Skeletal muscle satellite cell (primary cell): ENCODE measurements around the gene GYS1.
A peak's percentile ranks its signal among the peaks of the same experiment; 100 is the strongest.
"Not testable (repeated sequence)": the region's sequence is repeated elsewhere in the genome, so short reads cannot be mapped to it uniquely, and the experiment has no call there.

Experiments used
- H3K27me3 ChIP-seq: 2 replicates; pipeline ENCODE4 v1.7.0; 2013; ENCODE audit warnings: low read length; ENCODE audit not compliant: control insufficient read depth, insufficient read depth
- H3K36me3 ChIP-seq: 2 replicates; pipeline ENCODE4 v1.7.0; 2013; ENCODE audit warnings: mild to moderate bottlenecking, control low read depth, low read length; ENCODE audit not compliant: insufficient read depth
- H3K4me1 ChIP-seq: 2 replicates; pipeline ENCODE4 v1.7.0; 2013; ENCODE audit warnings: low read length; ENCODE audit not compliant: control insufficient read depth, insufficient read depth
- H3K4me2 ChIP-seq: 2 replicates; pipeline ENCODE4 v1.7.0; 2013; ENCODE audit warnings: mild to moderate bottlenecking, low read length
- H3K4me3 ChIP-seq: 2 replicates; pipeline ENCODE4 v1.7.0; 2013; ENCODE audit warnings: low read length
- H3K9ac ChIP-seq: 2 replicates; pipeline ENCODE4 v1.7.0; 2013; ENCODE audit warnings: mild to moderate bottlenecking, low read depth, low read length, moderate library complexity
- H3K9me3 ChIP-seq: replicated peaks from 2 replicates; pipeline ENCODE4 v1.7.0; 2013; ENCODE audit warnings: mild to moderate bottlenecking, control low read depth, low read length

The GYS1 gene

DNA sequence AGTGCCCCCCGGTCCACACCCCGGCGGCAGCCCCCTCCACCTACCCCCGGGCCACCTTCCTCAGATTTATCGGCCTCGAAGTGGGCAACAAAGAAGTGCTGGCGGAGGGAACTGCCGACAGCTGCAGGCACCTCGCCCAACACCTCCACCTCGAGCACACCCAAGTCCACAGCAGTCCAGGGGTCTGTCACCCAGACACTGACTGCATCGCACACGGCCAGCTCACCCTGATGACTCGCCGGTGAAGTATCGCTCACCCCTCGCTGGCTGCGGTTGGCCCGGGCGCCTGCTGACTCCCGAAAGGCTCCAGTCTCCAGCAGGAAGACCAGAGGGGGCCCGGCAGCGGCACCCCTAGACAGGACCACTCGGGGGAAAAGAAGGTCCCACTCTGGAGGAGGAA, 32.5 kb upstream of the GYS1 start:
- not testable (repeated sequence) for H3K36me3 ChIP-seq, H3K4me3 ChIP-seq, H3K4me2 ChIP-seq, H3K9me3 ChIP-seq, H3K27me3 ChIP-seq, H3K9ac ChIP-seq
- H3K4me1 ChIP-seq: peaks cover 11% of the 10 kb centered on the region

DNA sequence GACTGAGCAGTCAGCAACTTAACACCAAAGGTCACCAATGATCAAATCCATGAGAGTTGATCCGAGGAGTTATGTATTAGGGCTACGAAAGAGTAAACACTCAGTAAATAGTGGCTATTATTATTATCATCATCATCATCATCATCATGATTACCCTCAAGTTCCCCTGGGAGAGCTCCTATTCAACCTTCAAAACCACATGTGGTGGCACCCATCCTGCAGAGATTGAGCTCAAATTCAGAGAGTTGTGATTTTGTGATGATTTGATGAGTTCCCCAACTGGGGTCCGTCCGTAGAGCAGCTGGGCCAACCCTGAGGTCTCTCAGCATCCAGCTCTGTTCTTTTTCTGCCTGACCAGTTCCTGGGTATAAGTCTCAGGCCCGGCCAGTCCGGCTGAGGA, 32.0 kb upstream of the GYS1 start:
- not testable (repeated sequence) for H3K9ac ChIP-seq, H3K36me3 ChIP-seq, H3K4me3 ChIP-seq, H3K9me3 ChIP-seq, H3K4me2 ChIP-seq, H3K27me3 ChIP-seq
- H3K4me1 ChIP-seq: peaks cover 11% of the 10 kb centered on the region

DNA sequence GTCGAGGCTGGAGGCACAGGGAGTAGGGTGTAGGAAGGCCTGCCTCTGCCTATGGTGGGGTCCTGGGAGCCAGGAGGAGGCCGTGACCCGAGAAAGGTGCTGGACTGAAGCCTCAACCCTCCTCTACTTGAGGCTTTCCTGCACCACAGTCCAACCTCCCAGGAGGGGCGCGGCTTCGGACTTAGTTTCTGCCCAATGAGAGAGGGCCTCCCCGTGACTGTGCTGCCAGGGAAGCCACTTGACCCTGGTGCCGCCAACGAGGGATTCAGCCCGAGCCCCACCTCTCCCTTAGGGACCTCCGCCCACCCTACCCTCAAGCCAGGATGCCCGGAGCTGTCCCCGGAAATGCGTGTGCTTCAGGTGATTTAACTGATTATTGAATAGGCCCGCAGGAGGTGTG, 31.1 kb upstream of the GYS1 start, which contains the start of gene CGB3:
CGB3 (minus strand) TSS at position 101 of the 400 bp plus-strand sequence. CDS start 362 bp downstream, outside the sequence.
- not testable (repeated sequence) for H3K9ac ChIP-seq, H3K4me2 ChIP-seq, H3K4me3 ChIP-seq, H3K4me1 ChIP-seq, H3K9me3 ChIP-seq, H3K27me3 ChIP-seq, H3K36me3 ChIP-seq

DNA sequence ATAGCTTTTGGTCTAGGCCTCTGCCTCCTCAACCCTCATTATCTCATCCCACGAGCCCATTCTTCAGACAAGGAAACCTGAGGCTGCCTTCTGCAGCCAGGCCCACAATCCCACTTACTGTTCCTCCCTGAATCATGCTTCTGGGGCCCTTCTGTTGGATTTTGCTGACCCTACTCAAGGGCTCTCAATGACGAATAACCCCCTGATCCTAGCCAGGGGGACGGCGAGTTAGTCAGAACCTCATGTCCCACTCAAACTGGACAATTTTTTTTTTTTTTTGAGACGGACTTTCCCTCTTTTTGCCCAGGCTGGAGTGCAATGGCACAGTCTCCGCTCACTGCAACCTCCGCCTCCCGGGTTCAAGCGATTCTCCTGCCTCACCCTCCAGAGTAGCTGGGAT, 29.0 kb upstream of the GYS1 start:
- H3K27me3 ChIP-seq: no peaks in the 10 kb centered on the region
- H3K9me3 ChIP-seq: no peaks in the 10 kb centered on the region
- no peak overlapping the region for H3K4me2 ChIP-seq
- H3K4me1 ChIP-seq: peaks cover 24% of the 10 kb centered on the region
- no peaks in the 10 kb centered on the region for H3K36me3 ChIP-seq
- no peak overlapping the region for H3K9ac ChIP-seq
- H3K4me3 ChIP-seq: no peak overlapping the region

DNA sequence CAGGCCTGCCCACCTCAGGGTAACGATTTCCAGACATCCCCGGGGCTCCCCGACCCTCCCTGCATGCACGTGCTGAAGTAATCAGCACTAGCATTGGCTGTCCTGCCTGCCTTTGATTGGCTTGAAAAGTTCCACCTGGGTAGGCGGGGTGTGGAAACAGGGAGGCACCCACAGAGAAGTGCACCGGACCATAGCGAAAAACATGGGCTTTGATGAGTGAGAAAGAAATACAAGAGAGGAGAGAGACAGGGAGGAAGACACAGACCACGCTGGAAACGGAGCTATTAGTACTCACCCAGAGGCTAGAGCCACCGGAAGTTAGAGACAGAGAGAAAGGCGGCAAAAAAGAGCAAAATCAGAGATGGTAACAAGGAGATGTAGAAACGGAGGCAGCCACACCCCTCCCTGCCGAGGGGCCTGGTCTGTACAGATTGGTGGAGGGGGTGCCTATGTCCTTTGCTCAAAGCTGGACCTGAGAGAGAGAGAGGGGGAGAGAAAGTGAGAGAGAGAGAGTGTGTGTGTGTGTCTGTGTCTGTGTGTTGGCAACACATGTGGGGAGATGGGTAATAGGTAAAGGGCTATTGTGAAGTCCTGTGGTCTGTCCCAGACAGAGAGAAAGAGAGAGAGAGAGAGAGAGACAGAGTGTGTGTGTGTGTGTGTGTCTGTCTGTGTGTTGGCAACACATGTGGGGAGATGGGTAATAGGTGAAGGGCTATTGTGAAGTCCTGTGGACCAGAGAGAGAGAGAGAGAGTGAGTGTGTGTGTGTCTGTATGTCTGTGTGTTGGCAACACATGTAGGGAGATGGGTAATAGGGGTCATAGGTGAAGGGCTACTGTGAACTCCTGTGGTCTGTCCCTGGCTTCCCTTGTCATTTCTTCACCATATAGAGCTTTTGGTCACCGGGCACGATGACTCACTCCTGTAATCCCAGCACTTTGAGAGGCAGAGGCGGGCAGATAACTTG, 28.1 kb upstream of the GYS1 start:
- Histone ChIP-seq H3K4me3 (no peak overlapping the region), H3K36me3 (no peaks in the 10 kb centered on the region)

DNA sequence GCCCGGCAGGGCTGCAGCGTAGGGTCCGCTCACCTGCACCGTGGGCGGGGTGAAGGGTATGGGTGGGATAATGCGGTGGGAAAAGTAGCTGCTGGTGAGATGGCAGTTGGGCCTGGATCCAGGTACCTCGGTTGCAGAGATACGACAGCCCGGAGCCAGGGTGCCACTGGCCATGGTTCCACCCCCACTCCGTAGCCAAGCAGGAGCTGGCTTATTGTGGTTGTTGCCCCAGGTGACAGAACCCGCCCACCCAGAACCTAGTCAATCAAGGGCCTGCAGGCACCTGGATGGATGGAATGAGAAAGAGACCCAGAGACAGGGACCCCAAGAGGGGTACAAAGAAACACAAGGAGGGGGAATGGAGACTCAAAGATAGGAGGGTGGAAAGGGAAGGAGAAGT, 27.2 kb upstream of the GYS1 start:
- peaks cover 7% of the 10 kb centered on the region for H3K36me3 ChIP-seq
- no peak overlapping the region for H3K4me2 ChIP-seq
- peaks cover 21% of the 10 kb centered on the region for H3K4me1 ChIP-seq
- H3K27me3 ChIP-seq: no peaks in the 10 kb centered on the region
- no peak overlapping the region for H3K9ac ChIP-seq
- no peak overlapping the region for H3K4me3 ChIP-seq
- H3K9me3 ChIP-seq: no peaks in the 10 kb centered on the region

More for the DNA sequence above, 28.1 kb upstream of the GYS1 start:
- no peak overlapping the region for H3K9ac ChIP-seq
- no peaks in the 10 kb centered on the region for H3K27me3 ChIP-seq
- no peaks in the 10 kb centered on the region for H3K9me3 ChIP-seq
- H3K4me1 ChIP-seq: peaks cover 24% of the 10 kb centered on the region
- H3K4me2 ChIP-seq: no peak overlapping the region

DNA sequence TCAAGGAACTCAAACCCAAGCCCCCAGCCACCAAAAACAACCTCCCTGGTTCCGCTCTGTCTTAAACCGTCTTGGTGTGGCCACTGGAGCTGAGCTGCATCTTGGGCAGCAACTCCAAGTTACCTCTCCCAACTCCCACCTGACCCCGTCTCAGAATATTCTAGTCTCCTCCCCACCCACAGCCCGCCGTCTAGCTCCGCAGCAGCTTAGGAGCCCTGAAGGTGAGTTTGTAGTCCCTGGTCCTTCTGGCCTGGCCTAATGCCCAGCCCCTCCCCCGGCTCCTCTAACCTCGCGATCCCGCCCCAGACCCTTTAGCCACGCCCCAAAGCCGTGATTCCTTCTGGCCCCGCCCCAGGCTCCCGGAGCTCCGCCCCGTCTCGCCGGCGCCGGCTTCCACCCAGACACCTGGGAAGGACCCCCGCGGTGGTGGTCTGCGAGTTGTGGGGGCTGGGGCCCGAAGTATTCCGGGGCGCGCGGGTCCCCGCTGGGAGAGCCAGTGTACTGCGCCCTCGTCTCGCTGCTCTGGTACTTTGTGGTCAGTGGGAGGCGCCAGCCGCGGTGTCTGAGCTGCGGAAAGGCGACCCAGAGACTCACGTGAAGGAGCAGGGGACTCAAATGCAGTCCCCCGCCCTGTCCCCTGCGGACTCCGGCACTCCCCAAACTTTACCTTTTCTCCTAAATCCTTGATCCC, 26.3 kb upstream of the GYS1 start:
- Histone ChIP-seq H3K4me2 (peak overlapping the region; percentile 93), H3K4me3 (peak overlapping the region; percentile 68), H3K4me1 (peaks cover 21% of the 10 kb centered on the region), H3K9ac (peak overlapping the region; percentile 59), H3K9me3 (no peaks in the 10 kb centered on the region), H3K36me3 (peaks cover 16% of the 10 kb centered on the region), H3K27me3 (no peaks in the 10 kb centered on the region)

DNA sequence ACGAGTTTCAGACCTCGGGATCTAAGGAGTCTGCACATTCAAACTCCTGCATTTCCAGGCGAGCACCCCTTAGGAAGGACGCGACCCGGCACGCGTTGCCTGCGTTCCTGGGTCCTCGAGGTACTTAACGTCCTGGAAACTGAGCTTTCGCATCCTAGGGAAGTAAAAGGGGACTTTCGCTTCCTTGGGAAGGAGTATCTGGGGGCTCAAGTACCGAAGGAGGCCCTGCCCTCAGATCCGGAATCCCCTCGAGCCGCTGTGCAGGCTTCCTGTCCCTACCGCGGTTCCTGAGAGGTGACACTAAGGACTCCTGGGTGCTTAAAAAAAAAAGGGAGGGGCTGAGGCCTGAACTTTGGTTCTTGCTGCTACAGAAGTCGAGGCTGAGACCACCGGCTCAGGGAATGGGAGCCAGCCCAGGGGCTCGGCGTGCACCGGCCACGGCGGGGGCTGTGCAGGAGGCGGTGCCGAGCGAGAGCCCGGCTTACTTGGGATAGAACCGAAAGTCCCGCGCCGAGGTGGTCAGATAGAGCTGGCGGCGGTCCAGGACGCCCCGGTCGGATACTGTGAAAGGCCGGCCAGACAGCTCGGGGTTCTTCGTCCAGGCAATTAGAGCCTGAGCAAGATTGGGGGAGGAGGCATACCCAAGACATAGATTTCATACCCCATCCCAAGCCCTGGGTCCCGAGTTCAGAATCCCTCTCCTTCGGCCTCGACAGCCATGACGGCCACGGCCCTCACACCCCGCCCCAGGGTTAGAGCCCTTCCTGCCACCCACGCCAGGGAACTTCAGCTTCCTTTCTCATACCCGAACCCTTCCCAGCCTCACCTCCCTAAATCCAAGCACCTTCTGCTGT, 25.5 kb upstream of the GYS1 start:
- Histone ChIP-seq H3K9ac (peak overlapping the region; percentile 59), H3K4me1 (peaks cover 21% of the 10 kb centered on the region), H3K36me3 (peaks cover 23% of the 10 kb centered on the region), H3K4me2 (peak overlapping the region; percentile 93), H3K4me3 (peak overlapping the region; percentile 68)
- not testable (repeated sequence) for H3K9me3 ChIP-seq, H3K27me3 ChIP-seq

DNA sequence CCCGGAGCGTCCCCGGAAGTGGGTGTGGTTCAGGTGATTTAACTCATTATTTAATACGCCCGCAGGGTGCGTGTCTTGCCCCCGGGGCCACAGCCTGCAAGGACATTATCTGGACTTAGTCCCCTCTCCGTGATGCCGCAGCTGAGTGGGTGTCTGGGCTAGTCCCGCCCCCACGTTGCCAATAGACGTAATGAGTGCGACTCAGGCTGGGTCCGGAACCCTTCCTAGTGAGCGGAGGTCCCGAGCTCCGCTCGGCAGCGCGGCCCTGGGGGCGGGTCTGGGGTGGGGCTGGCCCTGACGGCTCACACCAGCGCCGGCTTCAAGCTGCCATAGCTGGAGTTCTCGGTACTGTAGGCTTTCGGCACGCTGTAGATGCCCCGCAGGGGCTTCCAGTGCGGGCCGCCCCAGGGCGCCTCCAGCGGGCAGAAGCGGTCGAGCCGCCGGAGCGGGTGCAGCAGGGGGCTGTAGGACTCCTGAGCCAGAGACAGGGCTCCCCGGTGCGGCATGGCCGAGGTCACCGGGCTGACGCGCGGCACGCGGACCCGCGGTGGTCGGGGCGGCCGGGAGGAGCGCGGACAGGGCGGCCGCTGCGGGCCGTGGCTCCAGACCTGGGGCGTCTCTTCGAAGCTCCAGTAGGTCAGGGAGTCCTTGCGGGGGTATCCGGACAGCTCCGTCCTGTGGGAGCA, 24.7 kb upstream of the GYS1 start:
- peak overlapping the region; percentile 68 for H3K4me3 ChIP-seq
- H3K9ac ChIP-seq: peak overlapping the region; percentile 59
- H3K36me3 ChIP-seq: peaks cover 28% of the 10 kb centered on the region
- H3K4me2 ChIP-seq: peak overlapping the region; percentile 93
- no peaks in the 10 kb centered on the region for H3K27me3 ChIP-seq
- H3K4me1 ChIP-seq: peaks cover 21% of the 10 kb centered on the region
- H3K9me3 ChIP-seq: no peaks in the 10 kb centered on the region

DNA sequence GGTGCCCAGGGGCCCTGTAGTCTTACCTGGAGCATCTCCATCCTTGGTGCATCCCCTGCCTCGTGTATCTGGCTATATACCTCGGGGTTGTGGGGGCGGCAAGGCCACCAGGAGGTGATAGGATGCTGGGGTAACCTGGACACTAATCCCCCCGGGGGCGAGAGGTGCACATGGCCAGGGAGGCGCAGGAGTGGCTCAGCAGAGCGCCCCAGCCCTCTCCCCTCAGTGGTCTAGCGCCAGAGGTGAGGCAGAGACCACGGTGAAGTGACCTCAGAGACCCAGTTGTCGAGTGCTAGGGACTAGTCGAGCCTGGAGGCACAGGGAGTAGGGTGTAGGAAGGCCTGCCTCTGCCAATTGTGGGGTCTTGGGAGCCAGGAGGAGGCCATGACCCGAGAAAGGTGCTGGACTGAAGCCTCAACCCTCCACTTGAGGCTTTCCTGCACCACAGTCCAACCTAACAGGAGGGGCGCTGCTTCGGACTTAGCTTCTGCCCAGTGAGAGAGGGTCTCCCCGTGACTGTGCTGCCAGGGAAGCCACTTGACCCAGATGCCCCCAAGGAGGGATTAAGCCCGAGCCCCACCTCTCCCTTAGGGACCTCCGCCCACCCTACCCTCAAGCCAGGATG, 24.0 kb upstream of the GYS1 start, which contains the start of gene LHB:
LHB (minus strand) TSS at position 51 of the 625 bp plus-strand sequence; CDS start at position 41, 10 bp downstream.
- Histone ChIP-seq H3K27me3 (no peaks in the 10 kb centered on the region), H3K9ac (peak within 1 kb of the TSS; percentile 59), H3K9me3 (no peaks in the 10 kb centered on the region), H3K4me1 (peaks cover 21% of the 10 kb centered on the region), H3K36me3 (peaks cover 34% of the 10 kb centered on the region), H3K4me2 (peak within 1 kb of the TSS; percentile 93), H3K4me3 (peak within 1 kb of the TSS; percentile 68)
